ENCODE results near the gene CREM.
"Not testable (repeated sequence)": the region's sequence is repeated elsewhere in the genome, so short reads cannot be mapped to it uniquely, and the experiment has no call there.

The CREM gene

DNA sequence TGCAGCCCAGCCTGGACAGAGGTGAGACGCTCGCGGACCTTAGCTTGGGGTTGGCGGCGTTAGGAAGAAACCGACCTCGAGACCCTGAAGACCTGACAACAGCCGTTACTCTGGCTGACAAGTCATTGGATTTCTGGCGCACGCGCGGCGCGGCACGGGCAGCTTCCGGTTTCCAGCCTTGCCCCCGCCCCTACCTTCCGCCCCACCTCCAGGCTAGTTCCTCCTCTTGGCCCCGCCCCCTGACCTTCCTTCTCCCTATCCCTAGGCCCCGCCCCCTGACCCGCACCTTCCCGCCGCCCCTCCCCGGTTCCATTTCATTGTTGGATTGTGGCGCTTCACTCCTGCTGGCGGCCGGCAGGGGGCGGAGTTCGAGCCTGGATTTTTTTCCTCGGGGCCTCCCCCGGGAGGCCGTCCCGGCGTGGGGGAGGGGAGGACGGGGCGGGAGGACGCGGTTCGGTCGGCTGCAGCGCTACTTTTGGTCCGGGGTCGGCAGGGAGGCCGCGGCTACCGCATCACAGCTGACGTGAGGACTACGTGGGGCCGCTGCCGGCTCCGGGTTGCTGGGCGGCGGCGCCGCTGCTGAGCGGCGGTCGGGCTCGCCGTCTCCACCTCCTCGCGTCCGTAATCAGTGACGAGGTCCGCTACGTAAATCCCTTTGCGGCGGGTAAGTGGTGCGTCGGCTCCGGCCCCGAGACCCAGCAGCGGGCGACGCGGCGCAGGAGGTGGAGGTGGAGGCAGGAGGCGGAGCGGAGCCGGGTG lies at the start of gene CREM:
TSS of gene CREM (plus strand) at position 317 of the 759 bp plus-strand sequence. CDS start 10,990 bp downstream, outside the sequence.
- peak; percentile 91 for DNase-seq

DNA sequence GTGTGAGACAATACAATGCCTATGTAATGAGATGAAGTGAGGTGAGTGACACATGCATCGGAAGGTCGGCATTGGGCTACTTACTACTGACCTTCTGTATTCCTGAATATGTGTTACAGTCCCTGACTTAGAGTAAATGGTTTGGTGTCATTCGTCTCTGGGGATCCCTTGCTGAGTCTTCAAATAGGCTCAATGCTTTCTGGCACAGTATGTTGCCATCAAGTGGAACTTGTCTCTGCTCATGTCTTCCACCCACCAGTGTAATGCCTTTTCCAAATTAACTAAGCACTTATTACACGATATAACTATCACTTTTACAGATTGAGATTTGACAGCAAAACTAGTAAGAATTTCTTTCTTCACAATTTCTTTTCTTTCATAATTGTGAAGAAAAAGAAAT lies 47.4 kb upstream of the CREM start:
- DNase-seq, result no peak

DNA sequence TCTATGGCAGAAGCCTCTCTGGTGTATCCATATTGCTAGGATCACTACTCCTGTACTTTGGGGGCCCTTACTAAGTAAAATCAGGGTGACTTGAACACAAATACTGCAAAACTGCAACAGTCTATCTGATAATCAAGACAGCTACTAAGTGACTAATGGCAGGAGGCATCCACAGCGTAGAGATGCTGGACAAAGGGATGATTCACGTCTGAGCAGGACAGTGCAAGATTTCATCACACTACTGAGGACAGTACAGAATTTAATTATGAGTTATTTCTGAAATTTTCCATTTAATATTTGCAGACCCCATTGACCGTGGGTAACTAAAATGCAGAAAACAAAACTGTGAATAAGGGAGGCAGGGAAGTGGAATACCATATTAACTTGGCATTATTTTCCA lies 46.9 kb upstream of the CREM start:
- no peak for DNase-seq

DNA sequence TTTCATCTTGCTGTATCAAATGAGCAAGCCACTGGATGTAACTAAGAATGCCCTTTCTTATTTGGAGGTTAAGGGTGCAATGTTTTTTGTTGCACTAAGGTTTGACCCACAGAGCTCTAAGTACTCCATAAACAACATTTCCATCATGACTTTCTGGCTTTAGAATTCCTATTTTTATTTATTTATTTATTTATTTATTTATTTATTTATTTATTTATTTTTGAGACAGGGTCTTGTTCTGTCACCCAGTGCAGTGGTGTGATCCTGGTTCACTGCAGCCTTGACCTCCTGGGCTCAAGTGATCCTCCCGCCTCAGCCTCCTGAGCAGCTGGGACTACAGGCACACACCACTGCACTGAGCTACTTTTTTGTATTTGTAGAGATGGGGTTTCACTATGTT lies 46.4 kb upstream of the CREM start:
- DNase-seq, result not testable (repeated sequence)

DNA sequence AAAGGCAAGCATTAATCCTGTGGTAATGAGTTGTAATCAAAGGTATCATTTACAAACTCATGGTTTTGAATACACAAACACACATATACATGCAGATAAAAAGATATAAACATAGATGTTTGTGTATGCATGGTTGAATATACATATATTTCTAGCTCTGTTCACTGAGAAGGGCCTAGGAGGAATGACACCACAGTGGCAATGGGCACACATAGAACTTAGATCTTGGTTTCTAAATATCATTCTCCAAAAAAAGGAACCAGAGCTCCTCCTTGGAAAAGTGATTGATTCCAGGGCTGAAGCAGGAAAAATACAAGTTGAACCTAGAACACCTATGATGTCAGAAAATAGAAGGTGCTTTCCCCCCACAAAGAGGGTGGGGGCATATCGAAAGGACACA lies 43.4 kb upstream of the CREM start:
- no peak for DNase-seq

DNA sequence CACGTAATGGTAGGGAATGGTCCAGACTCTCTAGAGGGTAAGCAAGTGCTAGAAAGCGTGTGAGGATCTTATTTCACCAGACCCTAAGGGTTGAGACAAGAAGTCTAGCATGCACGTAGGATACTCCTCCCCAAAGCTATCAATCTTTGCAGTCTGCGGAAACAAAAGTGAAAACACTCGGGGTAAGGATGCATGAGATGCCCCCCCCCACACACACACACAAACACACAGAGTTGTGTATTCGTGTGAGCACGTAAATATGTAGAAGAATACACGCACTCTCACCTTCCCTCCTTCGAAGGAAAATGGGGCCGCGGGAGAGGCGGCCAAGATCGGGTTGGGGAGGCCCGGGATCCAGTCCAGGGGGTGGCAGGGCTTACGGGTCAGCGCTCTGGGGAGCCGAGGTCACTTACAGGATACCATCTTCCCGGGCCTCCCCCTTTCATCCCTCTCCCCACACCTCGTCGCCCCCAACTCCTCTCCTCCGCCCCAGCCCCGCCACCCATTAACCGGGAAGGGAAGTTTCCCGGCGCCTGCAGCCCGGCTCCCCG lies 37.0 kb upstream of the CREM start:
- no peak for DNase-seq

DNA sequence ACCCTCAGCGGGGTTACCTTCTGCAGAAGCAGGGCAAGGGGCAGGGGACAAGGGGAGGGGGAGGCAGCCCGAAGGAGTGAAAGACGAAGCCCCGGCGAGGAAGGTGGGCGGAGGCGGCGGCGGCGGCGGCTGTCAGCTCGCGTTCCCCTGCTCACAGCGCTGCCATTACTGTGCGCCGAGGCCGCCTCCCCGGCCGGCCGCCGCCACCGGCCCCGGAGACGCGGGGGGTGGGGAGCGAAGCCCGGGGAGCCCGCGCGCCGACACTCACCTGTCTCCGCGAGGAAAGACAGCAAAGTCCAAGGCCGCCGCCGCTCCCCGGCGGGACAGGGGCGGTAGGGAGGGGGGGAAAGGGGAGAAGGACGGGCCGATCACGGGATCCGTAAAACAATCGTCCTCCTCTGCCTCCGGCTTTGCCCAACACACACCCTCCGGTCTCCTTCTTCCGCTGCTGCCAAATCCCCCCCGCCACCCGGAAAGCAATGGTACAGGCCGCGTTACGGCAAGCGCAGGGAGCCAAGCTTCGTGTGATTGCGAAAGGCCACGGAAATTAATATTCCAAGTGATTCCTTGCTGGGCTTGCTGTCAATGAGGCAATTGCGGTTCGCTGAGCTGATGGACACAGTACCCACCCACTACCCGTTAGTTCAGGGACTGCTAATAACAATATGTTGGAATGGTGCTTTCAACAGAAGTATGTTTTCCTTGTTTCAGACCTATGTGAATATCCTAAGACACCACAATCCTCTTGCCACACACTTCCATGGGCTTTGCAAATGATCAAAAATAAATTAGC lies 36.3 kb upstream of the CREM start, which contains the start of gene CUL2:
TSS of gene CUL2 (minus strand) at position 180 of the 793 bp plus-strand sequence. CDS start 19,024 bp downstream, outside the sequence.
- peak; percentile 86 for DNase-seq

DNA sequence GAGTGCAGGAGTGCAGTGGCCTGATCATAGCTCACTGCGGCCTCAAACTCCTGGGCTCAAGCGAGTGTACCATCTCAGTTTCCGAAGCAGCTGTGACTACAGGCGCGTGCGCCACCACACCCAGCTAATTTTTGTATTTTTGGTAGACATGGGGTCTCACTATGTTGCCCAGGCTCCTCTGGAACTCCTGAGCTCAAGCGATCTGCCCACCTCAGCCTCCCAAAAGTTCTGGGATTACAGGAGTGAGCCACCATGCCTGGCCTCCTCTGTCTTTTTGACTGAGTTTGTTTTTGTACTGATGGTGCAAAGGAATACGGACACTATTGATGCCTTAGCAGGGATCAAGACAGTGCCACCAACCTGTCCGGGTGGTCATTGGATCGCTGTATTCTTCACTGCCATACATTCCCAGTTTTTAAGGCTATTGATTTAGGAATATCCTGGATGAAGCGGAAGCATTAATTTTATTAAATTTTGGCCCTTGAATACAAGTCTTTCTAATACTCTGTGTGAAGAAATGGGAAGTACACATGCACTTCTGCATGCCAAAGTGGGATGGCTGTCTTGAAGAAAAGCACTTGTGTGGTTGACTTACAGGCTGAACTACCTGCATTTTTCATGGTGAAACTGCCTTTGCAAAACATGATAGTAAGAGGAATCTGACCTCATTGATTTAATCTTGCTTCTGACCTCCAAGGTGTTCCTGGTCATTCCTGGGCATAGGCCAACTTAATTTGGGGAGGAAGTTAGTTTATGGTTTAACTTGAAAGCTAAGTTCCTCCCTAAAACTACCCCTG lies 34.5 kb upstream of the CREM start:
- no peak for DNase-seq

DNA sequence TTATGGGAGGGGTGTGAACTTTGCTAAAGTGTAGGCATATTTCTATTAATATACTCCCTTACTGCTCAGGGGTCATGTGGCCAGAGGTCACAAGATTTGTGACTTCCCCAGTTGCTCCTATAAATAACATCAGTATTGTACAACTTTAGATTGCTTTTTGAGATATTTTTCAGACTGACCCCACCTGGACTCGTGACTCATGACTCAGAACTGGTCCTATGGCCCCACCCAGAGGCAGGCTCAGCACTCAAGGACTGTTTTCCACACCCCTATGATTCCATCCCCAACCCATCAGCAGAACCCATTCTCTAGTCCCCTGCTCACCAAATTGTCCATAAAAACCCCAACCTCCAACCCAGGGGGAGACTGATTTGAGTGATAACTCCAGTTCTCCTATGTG lies 33.8 kb upstream of the CREM start:
- no peak for DNase-seq

DNA sequence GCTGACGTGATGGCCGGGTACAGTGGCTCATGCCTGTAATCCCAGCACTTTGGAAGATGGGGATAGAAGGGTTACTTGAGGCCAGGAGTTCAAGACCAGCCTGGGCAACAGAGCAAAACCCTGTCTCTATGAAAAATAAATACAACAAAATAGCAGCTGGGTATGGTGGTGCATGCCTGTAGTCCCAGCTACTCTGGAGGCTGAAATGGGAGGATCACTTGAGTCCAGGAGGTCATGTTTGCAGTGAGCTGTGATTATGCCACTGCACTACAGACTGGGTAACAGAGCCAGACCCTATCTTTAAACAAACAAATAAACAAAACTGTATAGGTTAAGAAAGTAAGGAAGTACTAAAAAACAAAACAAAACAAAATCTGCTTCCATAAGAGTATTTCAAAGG lies 30.3 kb upstream of the CREM start:
- no peak for DNase-seq

DNA sequence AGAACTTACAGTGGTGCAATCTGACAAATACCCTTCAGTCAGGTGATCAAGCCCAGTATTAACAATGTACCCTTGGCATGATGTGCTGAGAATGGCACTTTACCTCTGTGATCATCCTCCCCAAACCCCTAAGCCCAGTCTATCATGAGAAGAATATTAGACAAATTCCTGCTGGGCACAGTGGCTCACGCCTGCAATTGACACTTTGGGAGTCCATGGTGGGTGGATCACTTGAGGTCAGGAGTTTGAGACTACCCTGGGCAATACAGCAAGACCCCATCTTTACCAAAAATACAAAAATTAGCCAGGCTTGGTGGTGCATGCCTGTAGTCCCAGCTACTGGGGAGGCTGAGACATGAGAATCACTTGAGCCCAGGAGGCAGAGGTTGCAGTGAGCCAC lies 29.1 kb upstream of the CREM start:
- DNase-seq, result no peak

DNA sequence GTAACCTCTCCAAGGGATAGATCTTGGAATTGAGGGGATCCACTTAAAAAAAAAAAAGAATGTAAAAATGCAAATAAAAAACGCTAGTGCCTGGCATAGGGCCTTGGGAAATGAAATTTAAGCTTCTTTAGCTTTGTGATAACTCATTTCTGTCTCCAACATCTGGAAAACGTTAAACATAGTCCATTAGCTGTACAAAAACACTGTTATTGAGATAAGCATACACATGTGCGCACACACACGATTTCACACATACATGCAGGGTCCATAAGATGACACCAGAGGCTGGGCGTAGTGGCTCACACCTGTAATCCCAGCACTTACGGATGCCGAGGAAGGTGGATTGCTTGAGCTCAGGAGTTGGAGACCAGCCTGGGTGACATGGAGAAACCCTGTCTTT lies 22.8 kb upstream of the CREM start:
- no peak for DNase-seq

DNA sequence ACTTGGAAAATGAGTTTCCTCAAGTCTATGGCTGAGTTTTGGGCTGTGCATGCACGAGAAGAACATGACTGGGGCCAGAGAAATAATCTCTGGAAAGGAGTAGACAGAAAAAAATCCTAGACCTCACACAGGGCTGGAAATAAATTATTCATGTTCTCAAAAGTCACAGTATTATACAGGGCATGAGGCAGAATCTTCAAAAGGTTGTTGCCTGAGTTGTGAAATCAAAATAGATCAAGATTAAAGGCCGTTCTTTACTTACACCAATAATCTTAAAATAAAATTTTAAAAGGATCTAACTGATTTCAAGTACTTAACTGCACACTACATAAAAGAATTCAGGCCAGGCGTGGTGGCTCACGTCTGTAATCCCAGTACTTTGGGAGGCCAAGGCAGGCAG lies 14.1 kb upstream of the CREM start:
- no peak for DNase-seq

DNA sequence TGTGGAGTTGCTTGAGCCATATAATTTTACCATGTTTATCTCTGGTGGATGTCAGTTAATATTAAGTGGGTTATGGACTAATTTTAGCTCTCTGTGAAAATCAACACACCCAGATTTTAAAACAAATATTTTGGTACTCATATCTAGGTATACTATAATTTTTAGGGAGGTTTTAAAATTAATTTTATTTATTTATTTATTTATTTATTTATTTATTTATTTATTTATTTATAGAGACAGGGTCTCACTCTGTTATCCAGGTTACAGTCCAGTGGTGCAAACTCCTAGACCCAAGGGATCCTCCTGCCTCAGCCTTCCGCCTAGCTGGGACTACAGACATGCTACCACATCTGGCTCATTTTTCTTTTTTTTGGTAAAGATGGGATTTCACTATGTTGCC lies 7.3 kb upstream of the CREM start:
- no peak for DNase-seq

DNA sequence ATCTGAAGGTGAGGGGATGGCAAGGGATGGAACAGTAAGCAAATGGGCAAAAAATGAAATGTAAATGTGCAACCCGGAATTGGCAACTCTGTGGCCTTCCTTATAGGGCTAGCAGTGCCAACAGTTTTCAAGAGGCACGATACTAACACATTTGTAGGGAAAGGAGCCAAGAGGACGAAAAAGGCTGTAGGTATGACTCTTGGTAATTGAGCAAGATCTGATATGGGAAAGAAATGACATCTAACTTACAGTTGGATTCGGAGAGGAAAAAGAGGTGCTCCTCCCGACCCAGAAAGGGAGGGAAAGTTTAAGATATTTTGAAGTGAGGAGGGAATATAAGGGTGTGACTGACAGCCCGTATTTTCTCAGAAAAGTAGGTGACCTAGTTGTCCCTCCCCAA lies 2.1 kb upstream of the CREM start:
- DNase-seq, result no peak

DNA sequence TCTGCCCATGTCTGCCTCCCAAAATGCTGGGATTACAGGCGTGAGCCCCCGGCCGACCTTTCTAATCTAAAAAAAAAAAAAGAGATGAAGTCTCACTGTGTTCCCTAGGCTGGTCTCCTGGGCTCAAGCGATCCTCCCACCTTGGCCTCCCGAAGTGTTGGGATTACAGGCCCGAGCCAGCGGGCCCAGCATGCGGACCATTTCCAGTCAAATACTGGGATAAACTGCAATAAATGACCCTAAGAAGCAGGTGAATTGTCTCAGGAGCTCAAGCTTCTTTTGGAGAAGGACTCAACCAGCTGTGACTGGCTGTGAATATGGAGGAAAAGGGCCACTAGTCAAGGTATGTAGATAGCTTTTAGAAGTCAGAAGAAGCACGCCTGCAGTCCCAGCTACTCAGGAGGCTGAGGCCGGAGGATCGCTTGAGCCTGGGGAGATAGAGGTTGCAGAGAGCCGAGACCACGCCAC lies 550 bp upstream of the CREM start:
- DNase-seq, result no peak

DNA sequence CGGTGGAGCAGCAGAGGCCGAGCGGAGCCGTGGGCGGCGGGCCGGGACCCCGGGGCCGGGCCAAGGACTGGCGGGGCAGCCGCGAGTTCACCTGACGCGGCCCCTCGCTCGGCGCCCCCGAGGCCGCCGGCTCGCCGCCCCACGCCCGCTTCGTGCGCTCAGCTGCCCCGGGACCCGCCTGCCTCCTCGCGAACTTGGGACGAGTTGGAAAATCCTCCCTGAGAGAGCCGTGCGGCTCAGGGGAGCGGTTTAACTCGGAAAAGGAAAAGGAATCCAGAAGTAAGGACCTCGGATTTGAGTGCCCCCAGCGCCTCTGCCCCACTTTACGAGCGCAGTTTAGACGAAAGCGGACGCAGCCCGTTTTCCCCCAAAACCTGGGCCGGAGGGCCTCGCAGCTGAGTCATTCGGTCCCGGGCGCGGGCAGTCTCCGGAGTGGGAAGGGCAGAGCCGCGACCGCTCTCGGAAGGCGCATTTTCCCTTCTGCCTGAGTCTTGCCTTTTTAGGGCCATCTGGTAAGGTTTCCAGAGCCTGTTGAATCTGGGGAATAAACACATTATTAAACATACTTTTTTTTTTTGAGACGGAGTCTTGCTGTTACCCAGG lies 744 bp downstream of the CREM start:
- no peak for DNase-seq

DNA sequence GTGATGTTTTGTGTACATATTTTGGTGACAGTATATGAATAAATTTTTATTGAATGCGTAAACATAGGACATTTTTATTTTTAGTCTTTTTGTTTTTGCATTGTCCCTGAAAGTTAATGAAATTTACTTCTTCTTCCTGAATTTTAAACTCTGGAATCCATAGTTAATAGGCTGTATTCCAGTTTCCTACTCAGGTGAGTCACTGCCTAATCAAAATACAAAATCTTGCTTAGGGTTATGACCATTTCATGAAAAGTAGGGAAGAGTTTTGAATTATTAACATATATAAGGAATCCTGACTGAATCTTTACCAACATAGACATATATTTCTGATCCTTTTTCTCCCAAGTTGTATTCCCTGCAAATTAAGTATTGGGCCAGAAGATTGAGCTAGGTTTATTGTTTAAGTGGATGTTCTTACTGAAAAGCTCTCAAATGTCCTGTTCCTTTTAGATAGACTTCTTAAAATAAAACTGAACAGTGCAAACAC lies 2.6 kb downstream of the CREM start:
- no peak for DNase-seq

DNA sequence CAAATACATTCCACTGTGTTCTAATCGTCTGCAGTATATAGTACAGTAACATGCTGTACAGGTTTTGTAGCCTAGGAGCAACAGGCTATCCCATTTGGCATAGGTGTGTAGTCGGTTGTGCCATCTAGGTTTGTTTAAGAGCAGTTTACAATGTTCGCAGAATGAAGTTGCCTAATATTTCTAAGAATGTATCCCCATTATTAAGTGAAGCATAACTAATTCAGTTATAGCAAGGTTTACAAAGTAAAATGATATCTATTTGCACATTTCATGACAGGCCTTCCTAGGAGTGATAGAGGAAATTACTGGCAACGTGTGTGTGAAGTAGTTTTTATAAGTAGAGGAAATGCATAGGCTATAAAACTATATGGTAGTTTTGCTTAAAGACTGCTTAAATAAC lies 4.0 kb downstream of the CREM start:
- DNase-seq, result no peak

DNA sequence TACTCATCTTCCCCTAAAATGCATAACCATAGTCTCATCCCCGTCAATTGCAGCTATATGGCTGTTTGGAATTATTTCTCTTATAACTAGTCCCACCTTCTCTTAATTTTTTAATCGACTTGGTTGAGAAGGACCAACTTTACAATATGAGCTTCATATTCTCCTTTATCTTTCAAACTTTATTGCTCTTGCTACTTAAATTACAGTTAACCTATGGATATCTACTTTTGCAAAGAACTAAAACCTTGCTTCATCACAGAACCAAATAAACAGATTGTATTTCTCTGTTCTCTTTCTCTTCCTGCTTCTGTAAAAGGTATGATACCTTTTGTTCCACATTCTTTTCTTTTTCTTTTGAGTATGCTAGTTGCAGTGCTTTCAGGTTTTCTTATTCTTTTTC lies 6.1 kb downstream of the CREM start:
- no peak for DNase-seq

DNA sequence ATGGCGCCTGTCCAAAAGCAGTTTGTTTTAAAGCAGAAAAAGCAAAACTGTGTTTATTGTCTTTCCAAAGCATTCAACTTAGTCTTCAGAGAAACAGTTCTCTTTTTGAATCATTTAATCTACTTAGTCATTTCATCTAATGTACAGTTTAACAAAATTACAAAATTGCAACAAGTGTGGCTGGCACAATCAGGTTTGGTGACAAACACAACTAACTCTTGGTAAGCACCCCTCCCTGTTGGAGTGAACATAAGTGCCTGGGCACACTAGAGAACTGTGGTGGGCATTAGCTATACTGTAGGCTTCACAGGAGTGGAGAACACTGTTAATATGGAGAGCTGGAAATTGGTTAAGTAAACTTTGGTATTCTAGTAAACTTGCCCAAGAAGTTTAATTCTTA lies 6.9 kb downstream of the CREM start:
- no peak for DNase-seq

DNA sequence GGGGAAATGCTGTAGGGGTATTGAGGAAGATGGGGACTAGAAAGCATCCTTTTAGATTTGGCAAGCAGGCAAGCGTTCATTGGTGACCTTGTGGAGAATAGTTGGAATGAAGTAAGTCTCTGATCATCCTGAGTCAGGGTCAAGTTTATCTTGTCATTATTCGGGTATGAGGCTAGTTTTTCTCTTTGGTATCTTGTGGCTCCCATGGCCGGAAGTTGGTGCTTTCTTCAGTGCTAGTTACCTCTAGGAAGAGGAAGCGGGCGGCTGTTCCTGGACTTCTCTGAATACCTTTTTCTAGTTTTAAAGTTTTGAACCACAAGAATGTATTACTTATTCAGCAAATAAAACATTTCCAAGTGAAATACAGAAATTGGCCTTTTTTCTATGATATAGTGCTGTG lies 9.2 kb downstream of the CREM start:
- DNase-seq, result no peak
